DMS 273 (cell line): ENCODE data around the gene LSM14A.
"Not testable (repeated sequence)": the region's sequence is repeated elsewhere in the genome, so short reads cannot be mapped to it uniquely, and the experiment has no call there.

Experiments used
- DNase-seq: peaks from one replicate; lab custom pipeline; 2025; ENCODE audit not compliant: unreplicated experiment; lab: John Stamatoyannopoulos, UW

The LSM14A gene

GRCh38 chr19:34171877-34172660 lies at the start of gene LSM14A:
TSS of gene LSM14A (plus strand) at chr19:34172504. CDS start at chr19:34172643, 139 bp downstream.
- DNase-seq, result peak; percentile 96

- peak; percentile 45 for DNase-seq
Measured at GRCh38 chr19:34124828-34125227, 47.5 kb upstream of the LSM14A start.

- peak; percentile 10 for DNase-seq
Measured at GRCh38 chr19:34126966-34127365, 45.3 kb upstream of the LSM14A start.

- no peak for DNase-seq
Measured at GRCh38 chr19:34127684-34128189, 44.6 kb upstream of the LSM14A start.

GRCh38 chr19:34128558-34129250 lies 43.6 kb upstream of the LSM14A start:
- DNase-seq, result no peak

GRCh38 chr19:34131100-34131499 lies 41.2 kb upstream of the LSM14A start:
- DNase-seq, result no peak

GRCh38 chr19:34132145-34132544 lies 40.2 kb upstream of the LSM14A start:
- not testable (repeated sequence) for DNase-seq

GRCh38 chr19:34132706-34133105 lies 39.6 kb upstream of the LSM14A start:
- not testable (repeated sequence) for DNase-seq

GRCh38 chr19:34134190-34135053 lies 37.9 kb upstream of the LSM14A start:
- peak; percentile 95 for DNase-seq

GRCh38 chr19:34135054-34135800 lies 37.1 kb upstream of the LSM14A start:
- DNase-seq, result no peak

- no peak for DNase-seq
Measured at GRCh38 chr19:34135821-34136611, 36.3 kb upstream of the LSM14A start.

GRCh38 chr19:34141025-34141424 lies 31.3 kb upstream of the LSM14A start:
- no peak for DNase-seq

GRCh38 chr19:34142440-34142839 lies 29.9 kb upstream of the LSM14A start:
- no peak for DNase-seq

GRCh38 chr19:34145741-34146202 lies 26.5 kb upstream of the LSM14A start:
- DNase-seq, result peak; percentile 78

- DNase-seq, result no peak
Measured at GRCh38 chr19:34148658-34149185, 23.6 kb upstream of the LSM14A start.

GRCh38 chr19:34149873-34150272 lies 22.4 kb upstream of the LSM14A start:
- DNase-seq, result no peak

- DNase-seq, result no peak
Measured at GRCh38 chr19:34150558-34150957, 21.7 kb upstream of the LSM14A start.

GRCh38 chr19:34151439-34151838 lies 20.9 kb upstream of the LSM14A start:
- no peak for DNase-seq

GRCh38 chr19:34154401-34154800 lies 17.9 kb upstream of the LSM14A start:
- no peak for DNase-seq
